Vagina (tissue), 2 donors: ENCODE measurements around the gene NUP43. TPM values are rescaled to one million over a fixed set of nuclear protein-coding genes. Genes with fewer than 3 reads are reported as not detected.
"Not testable (repeated sequence)": the region's sequence is repeated elsewhere in the genome, so short reads cannot be mapped to it uniquely, and the experiment has no call there.

Experiments
- DNase-seq, 2 donors: peaks; one replicate each; pipeline ENCODE4 v3.0.0-alpha.2; 2017; ENCODE audit errors: extremely low spot score in 2 of 2
- H3K27ac ChIP-seq: fragments of 200-600 bp; sonication (generic); one replicate; pipeline ENCODE4 v1.5.1; 2019
- H3K27me3 ChIP-seq: fragments of 200-600 bp; sonication (generic); one replicate; pipeline ENCODE4 v1.5.1; 2019
- H3K36me3 ChIP-seq, 2 donors: fragments of 200-600 bp; sonication (generic); one replicate each; pipeline ENCODE4 v1.5.1; 2017 to 2019
- H3K4me1 ChIP-seq: fragments of 200-600 bp; sonication (generic); one replicate; pipeline ENCODE4 v1.5.1; 2019
- H3K4me3 ChIP-seq, 2 donors: fragments of 200-600 bp; sonication (generic); 1 replicate in 1 of 2; 2 replicates in 1 of 2; pipeline ENCODE4 v1.5.1; 2016 to 2019
- H3K9me3 ChIP-seq: fragments of 200-600 bp; sonication (generic); one replicate; pipeline ENCODE4 v1.5.1; 2019
- POLR2A ChIP-seq, 2 donors: fragments of 450-650 bp; IDR thresholded peaks; one replicate each; pipeline ENCODE4 v1.6.1; 2017; ENCODE audit warnings: antibody characterized with exemption in 2 of 2, mild to moderate bottlenecking in 2 of 2, moderate library complexity in 2 of 2
- POLR2AphosphoS5 ChIP-seq, 2 donors: sonication (generic); formaldehyde crosslinking; IDR thresholded peaks; one replicate each; pipeline ENCODE4 v1.9.0; 2017; ENCODE audit warnings: antibody characterized with exemption in 2 of 2, mild to moderate bottlenecking in 2 of 2, low read depth in 1 of 2; ENCODE audit not compliant: insufficient read depth in 1 of 2
- intact Hi-C: fragments of 100-400 bp; cut with DNase I; formaldehyde crosslinking; loops from one replicate; pipeline ENCODE4 v1.15.1; 2023
- total RNA-seq: library from RNA; depleted of rRNA; stranded (reverse); fragments of >200 nt; gene quantifications from one replicate; pipeline ENCODE4 v1.2.3, GENCODE V29; 2016
- TF ChIP-seq, protein P1 (sequence below), 3 experiments: fragments of 450-650 bp in 2 of 3; fragments of 200-600 bp in 1 of 3; sonication (generic) in 1 of 3; IDR thresholded peaks; one replicate each; pipeline ENCODE4 v1.5.1; 2017 to 2019; ENCODE audit warnings: antibody characterized with exemption in 3 of 3, mild to moderate bottlenecking in 2 of 3, moderate library complexity in 2 of 3

The NUP43 gene
- total RNA-seq, 1 donor from 2014 or later, result 25.0 TPM

DNA sequence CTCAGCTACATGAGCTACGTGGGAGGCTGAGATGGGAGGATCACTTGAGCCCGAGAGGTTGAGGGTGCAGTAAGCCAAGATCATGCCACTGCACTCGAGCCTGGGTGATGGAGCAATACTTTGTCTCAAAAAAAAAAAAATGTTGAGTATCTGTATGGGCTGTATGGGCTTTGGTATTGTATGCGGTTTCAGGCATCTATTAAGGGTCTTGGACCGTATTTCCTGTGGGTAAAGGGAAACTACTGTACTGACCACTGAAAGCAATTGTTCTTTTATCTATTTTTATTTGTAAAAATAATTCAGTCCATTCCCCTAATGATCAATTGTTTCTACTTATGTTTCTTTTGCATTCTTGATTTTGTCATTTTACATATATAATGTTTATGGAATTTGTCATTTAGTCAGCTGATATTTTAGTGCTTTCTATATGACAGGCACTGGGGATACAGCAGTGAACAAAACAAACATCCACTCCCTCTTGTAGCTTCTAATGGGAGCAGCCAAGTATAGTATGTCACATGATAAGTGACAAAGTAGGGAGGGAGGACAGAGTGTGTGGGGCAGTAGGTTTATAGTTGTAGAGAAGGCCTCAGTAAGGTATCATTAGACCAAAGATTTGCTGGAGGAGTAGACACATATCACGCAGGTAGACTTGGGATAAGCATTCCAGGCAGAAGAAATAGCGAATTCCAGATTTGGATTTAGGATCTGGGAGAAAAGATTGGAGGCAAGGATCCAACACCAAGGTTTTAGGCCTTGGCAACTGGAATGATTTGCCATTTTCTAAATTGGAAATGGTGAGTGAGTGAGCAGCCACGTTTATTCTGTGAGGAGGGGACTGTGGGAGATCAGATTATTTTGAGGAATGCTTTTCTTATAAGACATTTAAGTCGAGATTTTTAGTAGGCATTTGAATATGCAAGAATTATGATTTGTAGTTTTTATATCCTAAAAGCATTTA lies 9.3 kb upstream of the NUP43 start:
- Histone ChIP-seq H3K27ac (no peak overlapping the region), H3K4me1 (peaks cover 24% of the 10 kb centered on the region), H3K27me3 (no peaks in the 10 kb centered on the region), H3K36me3 (no peaks in the 10 kb centered on the region), H3K4me3 (no peak overlapping the region), H3K9me3 (no peaks in the 10 kb centered on the region)
- TF ChIP-seq POLR2AphosphoS5 (IDR thresholded peaks at IDR 0.05; ENCODE audit: insufficient read depth in 1 of 2, low read depth in 1 of 2), result no peak
- no peak for TF ChIP-seq POLR2A (IDR thresholded peaks at IDR 0.05)
- TF ChIP-seq, protein P1, sequence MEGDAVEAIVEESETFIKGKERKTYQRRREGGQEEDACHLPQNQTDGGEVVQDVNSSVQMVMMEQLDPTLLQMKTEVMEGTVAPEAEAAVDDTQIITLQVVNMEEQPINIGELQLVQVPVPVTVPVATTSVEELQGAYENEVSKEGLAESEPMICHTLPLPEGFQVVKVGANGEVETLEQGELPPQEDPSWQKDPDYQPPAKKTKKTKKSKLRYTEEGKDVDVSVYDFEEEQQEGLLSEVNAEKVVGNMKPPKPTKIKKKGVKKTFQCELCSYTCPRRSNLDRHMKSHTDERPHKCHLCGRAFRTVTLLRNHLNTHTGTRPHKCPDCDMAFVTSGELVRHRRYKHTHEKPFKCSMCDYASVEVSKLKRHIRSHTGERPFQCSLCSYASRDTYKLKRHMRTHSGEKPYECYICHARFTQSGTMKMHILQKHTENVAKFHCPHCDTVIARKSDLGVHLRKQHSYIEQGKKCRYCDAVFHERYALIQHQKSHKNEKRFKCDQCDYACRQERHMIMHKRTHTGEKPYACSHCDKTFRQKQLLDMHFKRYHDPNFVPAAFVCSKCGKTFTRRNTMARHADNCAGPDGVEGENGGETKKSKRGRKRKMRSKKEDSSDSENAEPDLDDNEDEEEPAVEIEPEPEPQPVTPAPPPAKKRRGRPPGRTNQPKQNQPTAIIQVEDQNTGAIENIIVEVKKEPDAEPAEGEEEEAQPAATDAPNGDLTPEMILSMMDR (IDR thresholded peaks at IDR 0.05), result no peak
- DNase-seq, result no peak
- intact Hi-C loops, result no loop called here

- Histone ChIP-seq H3K9me3 (no peaks in the 10 kb centered on the region), H3K27me3 (no peaks in the 10 kb centered on the region), H3K27ac (no peak overlapping the region), H3K36me3 (no peaks in the 10 kb centered on the region), H3K4me3 (no peak overlapping the region), H3K4me1 (peaks cover 30% of the 10 kb centered on the region)
- TF ChIP-seq, protein P1 (IDR thresholded peaks at IDR 0.05), result no peak
- TF ChIP-seq POLR2A (IDR thresholded peaks at IDR 0.05), result no peak
- TF ChIP-seq POLR2AphosphoS5 (IDR thresholded peaks at IDR 0.05; ENCODE audit: insufficient read depth in 1 of 2, low read depth in 1 of 2), result no peak
- intact Hi-C loops, result no loop called here
- DNase-seq, result no peak
Observed at GRCh38 chr6:149754548-149754947, 8.2 kb upstream of the NUP43 start.

GRCh38 chr6:149753374-149753637 lies 7.0 kb upstream of the NUP43 start:
- H3K36me3 ChIP-seq, H3K27me3 ChIP-seq, H3K9me3 ChIP-seq, intact Hi-C loops, H3K27ac ChIP-seq, H3K4me3 ChIP-seq, DNase-seq: not testable (repeated sequence)
- H3K4me1 ChIP-seq, result peaks cover 30% of the 10 kb centered on the region

- H3K4me1 ChIP-seq, result peaks cover 30% of the 10 kb centered on the region
- H3K27me3 ChIP-seq, result no peaks in the 10 kb centered on the region
- no peaks in the 10 kb centered on the region for H3K9me3 ChIP-seq
- H3K27ac ChIP-seq, result no peak overlapping the region
- intact Hi-C loops, result no loop called here
- no peak for DNase-seq
- no peaks in the 10 kb centered on the region for H3K36me3 ChIP-seq
- no peak overlapping the region for H3K4me3 ChIP-seq
- TF ChIP-seq, protein P1 (IDR thresholded peaks at IDR 0.05), result no peak
- TF ChIP-seq POLR2AphosphoS5 (IDR thresholded peaks at IDR 0.05; ENCODE audit: insufficient read depth in 1 of 2, low read depth in 1 of 2) (no peak), POLR2A (IDR thresholded peaks at IDR 0.05) (no peak)
Observed at GRCh38 chr6:149752600-149753373, 6.5 kb upstream of the NUP43 start.

- H3K9me3 ChIP-seq, intact Hi-C loops, H3K27me3 ChIP-seq, H3K4me3 ChIP-seq, DNase-seq, H3K27ac ChIP-seq, H3K36me3 ChIP-seq: not testable (repeated sequence)
- H3K4me1 ChIP-seq, result peaks cover 32% of the 10 kb centered on the region
Observed at GRCh38 chr6:149751920-149752319, 5.6 kb upstream of the NUP43 start.

DNA sequence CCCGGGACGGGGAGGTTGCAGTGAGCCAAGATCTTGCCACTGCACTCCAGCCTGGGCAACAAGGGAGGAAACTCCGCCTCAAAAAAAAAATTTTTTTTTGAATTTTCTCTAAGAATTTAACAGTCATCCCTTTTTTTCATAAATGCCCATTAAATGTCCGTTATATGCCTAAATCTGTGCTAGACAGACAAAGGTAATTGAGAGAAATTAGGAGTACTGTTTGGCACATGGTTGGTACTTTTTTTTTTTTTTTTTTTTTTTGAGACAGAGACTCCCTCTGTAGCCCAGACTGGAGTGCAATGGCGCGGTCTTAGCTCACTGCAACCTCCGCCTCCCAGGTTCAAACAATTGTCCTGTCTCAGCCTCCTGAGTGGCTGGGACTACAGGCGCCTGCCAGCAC lies 4.9 kb upstream of the NUP43 start:
- intact Hi-C loops, result no loop called here
- Histone ChIP-seq H3K9me3 (no peaks in the 10 kb centered on the region), H3K4me3 (no peak overlapping the region), H3K27me3 (no peaks in the 10 kb centered on the region), H3K4me1 (peaks cover 37% of the 10 kb centered on the region), H3K27ac (no peak overlapping the region), H3K36me3 (no peaks in the 10 kb centered on the region)
- DNase-seq, result no peak
- TF ChIP-seq POLR2AphosphoS5 (IDR thresholded peaks at IDR 0.05; ENCODE audit: insufficient read depth in 1 of 2, low read depth in 1 of 2), result no peak
- no peak for TF ChIP-seq POLR2A (IDR thresholded peaks at IDR 0.05)
- TF ChIP-seq, protein P1 (IDR thresholded peaks at IDR 0.05), result no peak
